ENCODE data around the gene HECTD2. TPM values are rescaled to one million over a fixed set of nuclear protein-coding genes. Genes with fewer than 3 reads are reported as not detected.

Gene HECTD2
- total RNA-seq, 4 donors from 2014 or later: 20.6 to 41.9 (median 25.8) TPM

DNA sequence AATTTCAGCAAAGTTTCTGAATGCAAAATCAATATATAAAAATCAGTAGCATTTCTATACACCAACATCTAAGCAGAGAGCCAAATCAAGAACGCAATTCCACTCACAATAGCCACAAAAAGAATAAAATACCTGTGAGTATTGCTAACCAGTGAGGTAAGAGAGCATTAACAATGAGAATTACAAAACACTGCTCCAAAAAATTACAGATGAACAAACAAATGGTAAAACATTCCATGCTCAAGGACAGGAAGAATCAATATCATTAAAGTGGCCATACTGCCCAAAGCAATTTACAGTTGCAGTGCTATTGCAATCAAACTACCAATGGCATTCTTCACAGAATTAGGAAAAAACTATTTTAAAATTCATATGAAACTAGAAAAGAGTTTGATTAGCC is 61.5 kb downstream of the HECTD2 start:
- H3K27me3 ChIP-seq: no peaks in the 10 kb centered on the region
- ATAC-seq: no peak
- no peak overlapping the region for H3K4me3 ChIP-seq
- peaks cover 0 to 14% of the 10 kb centered on the region in 2 donors for H3K36me3 ChIP-seq
- 100% methylated on average over 1 of the region's 1 CpG for WGBS, 2 donors (ENCODE audit: low coverage in 1 of 2)
- no peaks in the 10 kb centered on the region for H3K9me3 ChIP-seq
- H3K27ac ChIP-seq: no peak overlapping the region
- no peaks in the 10 kb centered on the region for H3K4me1 ChIP-seq
- TF ChIP-seq EP300 (IDR thresholded peaks at IDR 0.05): no peak
- TF ChIP-seq POLR2A (IDR thresholded peaks at IDR 0.05): no peak
- TF ChIP-seq POLR2AphosphoS5 (IDR thresholded peaks at IDR 0.05): no peak
- TF ChIP-seq CTCF (IDR thresholded peaks at IDR 0.05): no peak

DNA sequence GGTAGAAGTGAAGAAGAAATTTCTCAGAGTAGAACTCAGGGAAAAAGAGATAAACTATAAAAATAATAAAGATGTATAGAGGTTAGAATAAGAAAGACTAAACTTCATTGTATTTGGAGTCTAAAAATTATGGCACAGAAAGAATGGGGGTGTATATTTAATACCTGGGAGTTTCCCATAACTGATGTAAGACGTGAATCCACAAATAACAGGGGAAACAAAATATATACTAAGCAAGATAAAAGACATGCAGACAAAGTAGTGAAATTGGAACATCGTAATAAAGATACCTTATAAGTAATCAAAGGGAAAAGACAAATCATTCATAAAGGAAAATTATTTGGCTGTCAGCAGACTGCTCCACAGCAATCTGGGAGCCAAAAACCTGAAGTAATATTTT is 62.8 kb downstream of the HECTD2 start:
- Histone ChIP-seq H3K27ac (no peak overlapping the region), H3K4me3 (no peak overlapping the region), H3K4me1 (no peaks in the 10 kb centered on the region), H3K36me3 (peaks cover 0 to 1% of the 10 kb centered on the region in 2 donors), H3K27me3 (no peaks in the 10 kb centered on the region), H3K9me3 (no peaks in the 10 kb centered on the region)
- 89 to 94% methylated on average over 1 to 2 of the region's 2 CpGs for WGBS, 2 donors (ENCODE audit: low coverage in 1 of 2)
- TF ChIP-seq CTCF (IDR thresholded peaks at IDR 0.05) (no peak), POLR2A (IDR thresholded peaks at IDR 0.05) (no peak), EP300 (IDR thresholded peaks at IDR 0.05) (no peak), POLR2AphosphoS5 (IDR thresholded peaks at IDR 0.05) (no peak)
- no peak for ATAC-seq

- H3K4me3 ChIP-seq: no peak overlapping the region
- H3K27me3 ChIP-seq: no peaks in the 10 kb centered on the region
- ATAC-seq: no peak
- WGBS, 2 donors (ENCODE audit: low coverage in 1 of 2): 81 to 83% methylated on average over 1 of the region's 1 CpG
- no peak for TF ChIP-seq POLR2A (IDR thresholded peaks at IDR 0.05)
- TF ChIP-seq POLR2AphosphoS5 (IDR thresholded peaks at IDR 0.05): no peak
- TF ChIP-seq CTCF (IDR thresholded peaks at IDR 0.05): no peak
- no peak for TF ChIP-seq EP300 (IDR thresholded peaks at IDR 0.05)
- no peaks in the 10 kb centered on the region for H3K4me1 ChIP-seq
- H3K27ac ChIP-seq: no peak overlapping the region
- no peaks in the 10 kb centered on the region for H3K9me3 ChIP-seq
- no peaks in the 10 kb centered on the region for H3K36me3 ChIP-seq
Measured at GRCh38 chr10:91474009-91474408, 63.9 kb downstream of the HECTD2 start.

DNA sequence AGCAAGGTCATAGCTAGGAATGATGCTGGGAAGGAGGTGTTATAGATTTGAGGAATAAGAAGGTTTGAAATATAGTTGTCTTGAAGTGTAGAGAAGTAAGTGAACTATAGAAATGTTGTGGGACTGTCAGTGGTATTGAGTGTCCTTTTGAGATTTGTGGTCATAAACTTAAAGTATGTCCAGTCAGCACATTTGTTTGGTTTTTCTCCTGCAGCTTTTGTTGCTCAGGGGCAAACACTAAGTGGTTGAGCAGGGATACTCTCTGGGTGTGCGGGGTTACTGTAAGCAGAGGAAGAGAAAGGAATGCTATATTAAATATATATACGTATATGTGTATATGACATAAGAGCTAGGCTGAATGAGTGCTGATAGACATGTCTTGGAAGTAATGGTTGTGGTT is 67.1 kb downstream of the HECTD2 start:
- peaks cover 0 to 3% of the 10 kb centered on the region in 2 donors for H3K36me3 ChIP-seq
- H3K4me3 ChIP-seq: no peak overlapping the region
- no peaks in the 10 kb centered on the region for H3K9me3 ChIP-seq
- no peak overlapping the region for H3K27ac ChIP-seq
- H3K4me1 ChIP-seq: no peaks in the 10 kb centered on the region
- no peaks in the 10 kb centered on the region for H3K27me3 ChIP-seq
- WGBS, 2 donors (ENCODE audit: low coverage in 1 of 2): 85 to 90% methylated on average over 2 of the region's 2 CpGs
- TF ChIP-seq CTCF (IDR thresholded peaks at IDR 0.05): no peak
- TF ChIP-seq EP300 (IDR thresholded peaks at IDR 0.05): no peak
- no peak for TF ChIP-seq POLR2A (IDR thresholded peaks at IDR 0.05)
- TF ChIP-seq POLR2AphosphoS5 (IDR thresholded peaks at IDR 0.05): no peak
- no peak for ATAC-seq

DNA sequence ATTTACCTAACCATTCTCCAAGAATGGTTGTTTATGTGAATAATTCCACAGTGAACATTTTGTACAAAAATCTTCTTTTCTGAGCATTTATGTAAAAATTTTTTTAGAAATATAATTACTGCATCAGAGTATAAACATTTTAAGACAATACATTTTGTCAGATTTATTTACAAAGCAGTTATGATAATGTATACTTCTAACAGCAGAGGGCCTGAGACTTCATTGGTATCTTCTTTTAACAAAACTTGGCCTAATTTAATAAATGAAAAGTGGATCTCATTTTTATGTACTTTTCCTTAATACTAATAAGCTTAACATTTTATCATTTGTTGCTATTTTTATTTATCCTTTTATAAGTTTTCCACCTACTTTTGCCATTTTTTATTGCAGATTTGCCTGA is 69.4 kb downstream of the HECTD2 start:
- H3K36me3 ChIP-seq: peaks cover 0 to 19% of the 10 kb centered on the region in 2 donors
- no peak overlapping the region for H3K4me3 ChIP-seq
- H3K27me3 ChIP-seq: no peaks in the 10 kb centered on the region
- TF ChIP-seq POLR2A (IDR thresholded peaks at IDR 0.05) (no peak), POLR2AphosphoS5 (IDR thresholded peaks at IDR 0.05) (no peak), EP300 (IDR thresholded peaks at IDR 0.05) (no peak), CTCF (IDR thresholded peaks at IDR 0.05) (no peak)
- H3K9me3 ChIP-seq: no peaks in the 10 kb centered on the region
- ATAC-seq: no peak
- H3K27ac ChIP-seq: no peak overlapping the region
- no peaks in the 10 kb centered on the region for H3K4me1 ChIP-seq
